Hepatocyte (in vitro differentiated cells): Measurements from ENCODE around the gene TMEM185A.

Source experiments
- EZH2 ChIP-seq: fragments of 200-600 bp; sonication (generic); IDR thresholded peaks from 2 replicates; pipeline ENCODE4 v1.6.1; 2016; ENCODE audit warnings: antibody characterized with exemption, mild to moderate bottlenecking, borderline replicate concordance
- EZH2phosphoT487 ChIP-seq: fragments of 200-600 bp; sonication (generic); IDR thresholded peaks from one replicate; pipeline ENCODE4 v1.6.1; 2018; ENCODE audit warnings: antibody characterized with exemption, mild to moderate bottlenecking, low read depth, moderate library complexity; ENCODE audit not compliant: unreplicated experiment, severe bottlenecking
- TF ChIP-seq, protein P1 (sequence below): fragments of 200-600 bp; sonication (generic); IDR thresholded peaks from 2 replicates; pipeline ENCODE4 v1.5.1; 2016; ENCODE audit warnings: antibody characterized with exemption, mild to moderate bottlenecking; ENCODE audit not compliant: poor library complexity

DNA sequence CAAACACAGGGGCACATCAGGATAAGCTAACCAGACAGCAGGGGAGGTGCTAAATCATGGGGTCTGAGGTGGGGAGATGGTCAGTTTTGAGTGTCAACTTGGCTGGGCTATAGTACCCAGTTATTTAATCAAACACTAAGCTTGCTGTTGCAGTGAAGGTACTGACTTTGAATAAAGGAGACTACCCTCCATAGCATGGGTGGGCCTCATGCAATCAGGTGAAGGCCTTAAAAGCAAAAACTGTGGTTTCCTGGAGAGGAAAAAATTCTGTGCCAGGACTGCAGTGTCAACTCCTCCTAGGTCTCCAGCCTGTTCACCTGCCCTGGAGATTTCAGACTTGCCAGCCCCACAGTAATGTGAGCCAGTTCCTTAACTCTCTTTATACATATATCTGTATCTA, 23.9 kb downstream of the TMEM185A start:
- TF ChIP-seq, protein P1, sequence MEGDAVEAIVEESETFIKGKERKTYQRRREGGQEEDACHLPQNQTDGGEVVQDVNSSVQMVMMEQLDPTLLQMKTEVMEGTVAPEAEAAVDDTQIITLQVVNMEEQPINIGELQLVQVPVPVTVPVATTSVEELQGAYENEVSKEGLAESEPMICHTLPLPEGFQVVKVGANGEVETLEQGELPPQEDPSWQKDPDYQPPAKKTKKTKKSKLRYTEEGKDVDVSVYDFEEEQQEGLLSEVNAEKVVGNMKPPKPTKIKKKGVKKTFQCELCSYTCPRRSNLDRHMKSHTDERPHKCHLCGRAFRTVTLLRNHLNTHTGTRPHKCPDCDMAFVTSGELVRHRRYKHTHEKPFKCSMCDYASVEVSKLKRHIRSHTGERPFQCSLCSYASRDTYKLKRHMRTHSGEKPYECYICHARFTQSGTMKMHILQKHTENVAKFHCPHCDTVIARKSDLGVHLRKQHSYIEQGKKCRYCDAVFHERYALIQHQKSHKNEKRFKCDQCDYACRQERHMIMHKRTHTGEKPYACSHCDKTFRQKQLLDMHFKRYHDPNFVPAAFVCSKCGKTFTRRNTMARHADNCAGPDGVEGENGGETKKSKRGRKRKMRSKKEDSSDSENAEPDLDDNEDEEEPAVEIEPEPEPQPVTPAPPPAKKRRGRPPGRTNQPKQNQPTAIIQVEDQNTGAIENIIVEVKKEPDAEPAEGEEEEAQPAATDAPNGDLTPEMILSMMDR = no peak
- no peak for TF ChIP-seq EZH2
- no peak for TF ChIP-seq EZH2phosphoT487
